GM18499 (cell line): ENCODE measurements around the gene GPC6.

Experiments used
- ATAC-seq: cut with Tn5 transposase; IDR thresholded peaks from one replicate; pipeline ENCODE4 v1.9.1; 2021; ENCODE audit warnings: moderate number of reproducible peaks; ENCODE audit not compliant: insufficient read depth, unreplicated experiment

The GPC6 gene

DNA sequence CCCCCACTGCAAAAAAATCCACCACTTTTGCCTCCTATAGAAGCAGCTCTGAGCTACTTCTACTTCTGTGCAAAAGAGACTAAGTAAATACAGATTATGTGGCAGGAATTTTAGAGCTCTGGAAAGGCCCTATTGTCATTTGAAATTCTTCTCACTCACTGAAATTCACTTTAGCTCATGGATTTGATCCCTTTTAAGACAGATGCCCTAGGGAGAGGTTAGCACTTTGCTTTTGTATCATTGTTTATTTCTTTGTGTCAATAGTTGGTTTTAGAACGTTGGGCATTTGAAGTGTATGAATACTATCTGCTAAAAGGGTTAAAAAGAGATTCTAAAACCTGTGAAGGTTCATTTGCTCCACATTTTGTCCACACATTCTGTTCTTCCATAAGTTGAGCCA lies 528.7 kb downstream of the GPC6 start:
- ATAC-seq, result no peak

DNA sequence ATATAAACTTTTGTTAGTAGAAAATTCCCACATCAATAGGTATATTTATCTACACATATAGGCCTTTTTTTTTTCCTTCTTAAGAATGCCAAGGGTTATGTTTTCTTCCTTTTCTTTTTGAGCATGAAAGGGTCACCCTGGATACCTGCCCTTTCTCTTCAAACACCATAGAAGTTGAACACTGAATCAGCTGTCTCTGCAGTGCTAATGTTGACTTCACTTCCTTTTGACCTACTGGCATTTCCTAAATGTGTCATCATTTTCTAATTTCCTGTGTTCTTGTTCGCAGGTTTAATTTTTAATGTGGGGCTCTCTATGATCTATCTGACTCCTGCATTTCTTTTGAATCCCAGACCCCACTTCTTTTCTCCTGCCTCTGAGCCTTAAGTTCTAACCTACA lies 532.0 kb downstream of the GPC6 start:
- no peak for ATAC-seq

DNA sequence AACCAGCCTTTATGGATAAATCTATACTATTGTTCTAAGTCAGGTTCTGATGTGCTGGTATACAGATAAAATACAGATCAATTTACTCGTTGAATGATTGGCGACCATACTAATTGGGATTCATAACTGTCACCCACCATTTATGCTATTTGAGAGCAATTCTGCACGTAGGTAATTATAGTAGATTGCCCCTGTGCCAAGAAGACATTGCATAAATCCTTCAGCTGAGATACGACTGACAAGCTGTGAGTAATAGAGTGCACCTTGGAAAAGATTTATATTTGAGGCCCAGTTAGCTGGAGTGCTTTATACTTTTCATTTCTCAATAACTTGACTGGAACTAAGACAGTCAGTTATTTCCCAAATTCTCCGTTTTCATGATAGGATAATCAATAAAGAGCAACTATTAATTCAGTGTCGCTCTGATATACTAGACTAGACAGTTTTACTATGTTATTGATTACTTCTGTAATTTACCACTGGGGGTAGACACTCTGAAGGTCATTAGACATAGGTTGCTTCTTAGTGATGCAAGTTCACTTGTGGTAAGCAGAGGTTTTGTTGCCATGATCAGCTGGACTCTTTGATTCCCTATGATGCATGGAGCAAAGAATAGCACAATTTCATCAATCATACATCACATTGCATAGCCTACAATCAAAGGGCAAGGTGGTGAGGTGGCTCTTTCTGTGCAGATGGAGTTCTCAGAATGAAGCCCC lies 536.3 kb downstream of the GPC6 start:
- no peak for ATAC-seq

DNA sequence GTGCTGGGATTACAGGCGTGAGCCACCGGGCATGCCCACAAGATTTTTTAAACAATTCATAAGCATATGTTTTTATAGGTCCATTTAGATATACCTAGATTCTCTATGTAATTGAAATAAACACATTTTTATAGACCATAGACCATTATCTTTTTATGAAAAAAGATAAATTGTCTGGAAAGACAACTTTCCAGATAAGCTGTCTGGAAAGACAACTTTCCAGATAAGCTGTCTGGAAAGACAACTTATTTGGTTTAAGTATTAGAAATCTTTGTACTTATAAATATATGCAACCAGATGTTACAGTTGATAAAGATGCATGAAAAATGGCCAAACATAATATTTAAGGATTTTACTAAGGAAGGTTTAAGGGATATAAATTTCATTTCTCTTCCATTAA lies 538.5 kb downstream of the GPC6 start:
- ATAC-seq, result no peak

DNA sequence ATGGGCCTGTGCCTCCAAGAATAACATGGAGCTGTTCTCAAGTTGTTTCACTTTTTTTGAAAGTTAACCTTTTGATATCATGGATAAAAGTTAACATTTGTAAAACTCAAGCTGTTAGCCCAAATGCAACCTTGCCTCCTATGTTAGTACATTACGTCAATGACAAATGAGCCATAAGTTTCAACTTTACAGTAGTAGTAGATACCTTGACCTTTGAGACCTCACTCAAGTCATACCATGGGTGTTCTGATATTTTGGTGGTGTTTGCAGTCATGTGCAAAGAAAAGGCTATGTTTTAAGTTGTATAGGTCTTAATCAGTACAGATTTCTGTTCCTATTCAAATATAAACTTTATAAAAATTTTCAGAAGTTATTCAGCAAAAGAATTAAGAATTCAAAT lies 539.2 kb downstream of the GPC6 start:
- ATAC-seq, result no peak

DNA sequence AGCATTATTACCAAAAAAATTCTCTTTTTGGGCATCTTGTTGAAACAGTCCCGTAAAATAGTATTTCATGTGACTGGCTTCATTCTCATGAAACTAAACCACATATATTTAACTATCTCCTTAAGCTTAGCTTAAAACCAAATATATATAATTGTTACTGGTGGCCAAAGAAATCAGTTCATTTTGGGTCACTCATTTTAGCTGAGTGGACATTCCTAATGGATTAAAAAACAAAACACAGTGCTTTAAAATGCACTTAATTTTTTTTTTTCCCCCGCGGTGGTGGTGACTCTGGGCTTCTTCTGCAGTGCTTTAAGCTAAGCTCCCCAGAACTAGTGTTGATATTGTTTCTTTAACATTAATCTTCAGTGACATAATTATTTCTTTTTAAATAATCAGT lies 540.1 kb downstream of the GPC6 start:
- ATAC-seq, result no peak

DNA sequence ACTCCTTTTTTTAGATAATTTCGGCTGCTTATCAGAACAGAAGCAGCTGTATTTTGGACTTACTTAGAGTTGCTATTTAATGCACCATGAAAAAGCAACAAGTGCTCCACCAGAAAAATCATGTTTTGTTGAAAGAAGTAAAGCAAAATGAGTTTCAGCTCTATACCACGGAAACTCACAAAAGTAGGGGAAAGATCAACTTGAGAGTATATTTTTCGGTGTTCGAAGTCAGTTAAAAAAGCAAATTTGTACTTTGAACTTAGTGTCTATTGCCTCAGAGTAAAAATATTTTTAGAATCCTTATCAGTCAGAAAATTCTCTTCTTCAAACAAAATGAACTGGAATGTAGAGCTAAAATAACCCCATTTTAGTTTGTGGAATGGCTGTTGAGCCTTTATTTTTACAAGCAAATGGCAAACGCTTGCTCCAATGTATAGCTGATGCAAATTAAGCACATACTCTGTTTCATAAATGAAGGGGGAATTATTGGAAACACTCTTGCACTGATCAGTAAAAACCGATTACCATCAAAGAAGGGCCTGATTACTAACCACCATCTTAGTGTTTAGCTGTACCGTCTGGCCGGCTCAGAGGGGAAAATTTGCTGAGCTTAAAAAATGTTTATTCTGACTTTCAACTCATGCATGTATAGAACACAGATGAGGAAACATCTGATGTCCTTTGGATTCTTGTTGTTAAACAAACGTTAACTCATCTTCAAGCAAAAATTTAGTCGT lies 540.7 kb downstream of the GPC6 start:
- ATAC-seq, result no peak

DNA sequence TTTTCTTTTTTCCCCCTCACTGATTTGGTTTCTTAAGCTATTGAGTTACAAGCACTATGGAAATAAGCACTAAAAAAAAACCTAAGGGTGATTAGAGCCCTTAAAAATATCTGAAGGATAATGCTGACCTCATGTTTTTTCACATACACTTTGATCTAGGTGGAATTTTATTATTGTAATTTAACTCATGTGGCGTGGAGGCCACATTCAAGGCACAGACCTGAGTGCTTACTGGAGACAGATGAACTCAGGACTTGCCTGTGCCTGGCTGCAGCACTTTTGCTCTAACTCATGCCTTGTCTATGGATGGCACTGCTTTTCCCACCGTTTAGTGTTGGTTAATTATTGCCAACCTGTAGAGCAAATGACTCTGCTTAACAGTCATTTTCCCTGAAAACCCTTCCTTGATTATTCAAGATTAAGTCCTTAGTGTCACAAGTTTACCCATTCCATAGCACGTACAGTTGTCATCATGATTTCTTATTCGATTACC lies 541.4 kb downstream of the GPC6 start:
- no peak for ATAC-seq

DNA sequence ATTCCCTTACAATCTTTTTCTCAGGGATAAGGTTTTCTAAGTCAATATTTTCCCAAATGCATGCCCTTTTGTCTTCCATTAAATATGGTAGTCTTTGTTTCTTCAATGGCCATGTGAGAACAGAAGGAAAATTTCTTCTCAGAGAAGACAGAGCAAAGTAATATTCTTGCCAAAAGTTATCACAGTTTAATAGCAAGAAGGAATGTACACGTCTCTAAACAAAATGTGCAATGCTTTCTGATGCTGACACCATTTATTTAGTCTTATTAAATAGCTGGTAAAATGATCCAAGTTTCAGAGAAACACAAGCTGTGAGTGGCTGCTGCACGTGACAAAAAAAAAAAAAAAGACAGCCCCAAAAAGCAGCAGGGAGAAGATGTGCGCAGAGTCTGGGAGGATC lies 542.5 kb downstream of the GPC6 start:
- no peak for ATAC-seq

DNA sequence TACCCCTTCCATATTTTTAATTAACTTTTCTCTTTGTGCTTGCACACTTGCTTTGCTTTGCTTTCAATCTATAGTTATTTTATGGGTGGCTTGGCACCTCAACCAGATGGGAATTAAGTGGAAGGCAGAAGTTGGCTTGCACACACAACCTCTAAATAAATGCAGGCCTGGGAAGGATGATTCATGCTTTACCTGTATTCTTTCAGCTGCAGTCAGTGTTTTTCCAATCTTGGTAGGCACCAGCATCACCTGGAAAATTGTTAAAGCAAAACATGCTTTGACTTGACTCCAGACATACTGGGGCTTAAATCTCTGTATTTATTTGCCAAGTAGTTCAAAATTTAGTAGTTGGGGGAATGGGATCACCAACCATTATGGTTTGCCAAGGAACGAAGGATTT lies 543.0 kb downstream of the GPC6 start:
- no peak for ATAC-seq

DNA sequence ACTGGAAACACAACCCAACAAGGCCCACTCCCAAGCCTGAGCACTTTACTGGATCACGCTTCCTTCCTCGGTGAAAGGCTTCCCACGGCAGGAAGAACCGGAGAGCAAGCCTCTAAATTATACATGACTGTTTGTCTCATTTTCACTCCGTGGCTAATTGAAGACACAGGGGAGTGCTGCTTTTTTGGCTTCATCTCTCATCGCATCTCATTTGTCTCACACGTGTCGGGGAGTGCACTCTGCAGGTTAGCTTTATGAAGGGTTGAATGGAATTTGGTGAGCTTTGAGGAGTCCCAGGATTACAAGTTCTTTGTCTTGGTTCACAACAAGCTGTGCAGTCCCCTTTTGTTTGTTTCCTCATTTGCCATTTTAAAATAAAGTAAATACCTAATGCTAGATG lies 544.6 kb downstream of the GPC6 start:
- no peak for ATAC-seq

DNA sequence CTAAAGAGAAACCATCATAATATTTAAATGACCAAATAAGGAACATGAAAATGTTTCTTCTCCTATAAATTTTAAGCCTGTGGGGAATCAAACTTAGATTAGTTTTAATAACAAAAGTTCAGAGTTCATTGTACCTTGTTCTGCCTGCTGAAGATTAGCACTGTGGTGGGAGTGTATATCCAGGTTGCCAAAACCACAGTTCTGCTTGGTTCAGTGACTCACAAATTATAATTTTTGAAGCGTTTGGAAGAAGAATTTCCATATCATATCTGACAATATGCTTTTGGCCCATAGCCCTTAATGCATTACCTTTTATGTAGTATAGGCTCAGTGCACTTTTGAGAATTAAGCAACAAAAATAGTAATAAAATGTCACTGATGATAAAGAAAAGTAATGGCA lies 545.2 kb downstream of the GPC6 start:
- ATAC-seq, result no peak

DNA sequence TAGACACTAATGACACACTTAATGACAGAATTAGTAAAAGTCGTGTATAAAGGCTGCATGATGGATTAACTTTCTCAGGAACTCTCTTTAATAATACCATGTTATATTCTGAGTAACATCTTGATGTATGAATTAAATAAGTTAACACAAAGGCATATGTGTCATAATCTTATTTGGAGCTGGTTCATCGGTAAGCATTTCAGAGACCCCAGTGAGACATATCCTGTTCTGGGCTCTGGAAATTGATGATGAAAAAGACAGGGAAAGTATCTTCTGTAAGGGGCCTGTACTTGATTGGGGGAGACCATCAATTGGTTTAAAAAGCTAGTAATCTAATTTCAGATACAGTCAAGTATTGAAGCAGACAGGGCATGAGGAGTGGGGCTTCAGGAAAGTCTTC lies 547.9 kb downstream of the GPC6 start:
- ATAC-seq, result no peak

DNA sequence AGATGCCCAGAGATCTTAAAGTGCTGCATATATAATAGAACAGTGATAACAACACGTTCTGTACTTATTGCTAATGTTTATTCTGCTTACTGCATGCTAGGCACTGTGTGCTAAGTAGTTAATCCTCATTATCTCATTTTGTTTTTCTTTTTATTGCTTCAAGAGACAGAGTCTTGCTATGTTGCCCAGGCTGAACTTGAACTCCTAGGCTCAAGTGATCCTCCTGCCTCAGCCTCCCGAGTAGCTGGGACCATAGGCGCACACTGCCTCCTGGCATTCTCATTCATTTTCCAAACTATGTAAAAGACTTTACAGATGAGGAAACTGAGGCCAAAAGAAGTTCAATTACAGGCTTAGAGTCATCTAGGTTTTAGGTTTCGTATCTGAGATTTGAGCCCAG lies 548.4 kb downstream of the GPC6 start:
- ATAC-seq, result no peak

DNA sequence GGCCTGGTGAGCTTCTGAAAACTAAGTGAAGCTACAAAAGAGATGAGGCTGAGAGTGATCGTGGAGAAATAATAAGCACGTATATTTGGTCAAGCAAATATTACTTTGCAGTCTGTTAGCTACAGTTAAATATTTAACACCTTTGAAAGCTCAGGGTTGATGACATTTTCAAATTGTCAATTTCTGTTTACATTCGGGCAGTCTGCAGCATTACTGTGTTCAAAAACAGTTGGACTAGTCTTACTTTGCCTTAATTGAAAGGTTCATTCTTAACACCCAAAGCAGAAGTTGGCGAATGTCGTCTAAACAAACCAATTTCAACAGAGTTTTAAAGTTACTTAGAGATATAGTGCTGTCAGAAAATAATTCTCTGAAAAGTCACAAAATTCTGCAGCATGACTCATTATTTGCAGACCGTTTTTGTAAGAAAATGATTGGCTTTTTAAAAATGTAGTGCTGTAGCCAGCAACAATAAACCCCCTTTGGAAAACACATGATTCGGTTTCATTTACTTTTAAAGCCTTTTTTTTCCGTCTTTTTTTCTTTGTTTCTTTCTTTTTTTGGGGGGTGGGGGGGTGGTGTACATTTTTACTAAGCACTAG lies 549.0 kb downstream of the GPC6 start:
- ATAC-seq, result no peak

DNA sequence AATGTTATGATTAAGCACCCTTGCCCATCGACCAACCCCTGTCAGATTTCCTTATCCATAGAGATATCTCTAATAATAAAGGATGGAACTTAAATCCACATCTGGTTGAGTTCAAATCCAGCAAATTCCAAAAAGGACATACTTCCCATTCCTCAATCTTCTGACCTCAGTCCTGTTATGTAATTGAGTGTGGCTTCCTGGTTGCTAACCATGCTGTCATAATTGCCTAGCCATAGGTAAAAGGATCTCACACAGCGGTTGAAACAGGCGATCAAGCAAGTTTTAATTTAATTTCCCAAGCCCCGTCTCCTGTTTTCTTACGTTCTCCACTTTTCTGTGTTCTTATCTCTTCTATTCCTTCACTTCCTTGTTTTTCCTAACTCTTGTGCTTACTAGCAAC lies 550.3 kb downstream of the GPC6 start:
- ATAC-seq, result no peak

DNA sequence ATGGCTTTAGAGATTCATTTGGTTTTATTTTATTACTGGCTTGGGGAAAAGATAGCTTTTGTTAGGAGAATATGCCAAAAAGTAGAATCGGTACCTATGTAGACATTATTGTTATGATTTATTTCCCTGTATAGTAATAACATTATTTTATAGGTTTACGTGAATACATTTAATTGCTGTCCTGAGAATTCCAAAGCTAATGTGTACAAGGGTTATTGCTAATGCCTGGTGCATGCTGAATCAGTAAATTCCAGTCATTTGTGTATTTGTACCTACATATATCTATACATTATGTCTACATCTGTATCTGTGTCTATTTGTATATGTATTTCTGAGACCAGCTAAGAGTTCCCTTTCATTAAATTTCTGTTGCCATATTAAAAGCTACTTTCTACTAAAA lies 550.9 kb downstream of the GPC6 start:
- ATAC-seq, result no peak

DNA sequence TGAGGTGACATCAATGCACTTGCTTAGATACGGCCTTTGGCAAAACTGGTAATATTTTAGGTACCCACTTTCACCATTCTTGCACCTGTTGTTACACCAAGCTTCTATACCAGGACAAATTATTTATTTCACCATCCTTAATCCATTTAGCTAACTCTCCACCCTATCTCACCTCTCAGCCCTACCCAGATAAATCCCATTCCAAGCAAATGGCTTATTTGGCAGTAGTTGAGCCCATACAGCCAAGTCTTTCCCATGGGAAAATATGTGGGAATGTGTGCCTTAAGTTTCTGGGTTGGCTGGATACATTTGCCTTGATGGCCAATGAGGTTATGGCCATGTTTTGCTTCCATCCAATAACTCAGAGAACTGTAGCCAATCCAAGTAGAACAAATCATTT lies 551.9 kb downstream of the GPC6 start:
- no peak for ATAC-seq

DNA sequence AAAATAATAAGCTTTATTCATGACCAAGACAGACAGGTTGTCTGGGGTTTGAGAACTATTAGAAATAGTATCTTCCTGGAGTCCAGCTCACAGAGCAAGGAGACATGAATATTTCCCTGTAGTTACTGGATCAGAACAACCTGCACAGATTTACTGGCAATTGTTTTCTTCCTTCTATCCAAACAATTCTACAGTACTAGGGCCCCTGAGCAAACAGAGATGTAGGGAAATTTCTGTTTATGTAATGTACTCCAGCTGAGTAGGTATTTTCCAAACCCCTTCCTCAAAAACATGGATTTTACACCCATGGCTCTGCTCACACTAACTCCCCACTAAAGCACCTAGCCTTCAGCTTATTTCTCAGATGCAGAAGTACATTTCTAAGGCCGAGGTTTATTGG lies 557.6 kb downstream of the GPC6 start:
- no peak for ATAC-seq

DNA sequence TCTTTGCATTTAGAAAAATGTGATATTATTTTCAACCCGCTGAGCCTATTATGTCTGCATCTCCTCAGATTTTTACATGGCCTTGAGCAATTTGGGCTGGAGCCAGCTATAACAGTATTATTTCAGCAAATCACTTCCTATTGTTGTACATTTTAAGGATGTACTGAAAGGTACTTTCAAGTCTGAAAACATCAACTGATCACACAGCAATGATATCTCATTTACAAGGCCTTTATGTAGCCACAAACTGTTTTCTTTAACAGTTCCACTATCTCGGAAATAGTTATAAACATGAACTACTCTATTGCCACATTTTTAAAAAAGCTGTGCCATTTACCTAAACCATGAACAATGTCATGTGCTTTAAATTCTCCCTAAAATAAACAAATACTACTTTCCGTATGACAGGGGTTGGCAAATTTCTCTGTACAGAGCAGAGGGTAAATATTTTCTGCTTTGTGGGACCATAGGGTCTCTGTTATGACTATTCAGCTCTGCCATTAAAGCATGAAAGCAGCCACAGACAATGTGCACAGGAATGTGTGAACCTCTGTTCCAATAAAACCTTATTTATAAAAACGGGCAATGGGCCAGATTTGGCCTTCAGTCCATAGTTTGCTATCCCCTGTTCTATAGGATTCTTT lies 560.4 kb downstream of the GPC6 start:
- ATAC-seq, result no peak

DNA sequence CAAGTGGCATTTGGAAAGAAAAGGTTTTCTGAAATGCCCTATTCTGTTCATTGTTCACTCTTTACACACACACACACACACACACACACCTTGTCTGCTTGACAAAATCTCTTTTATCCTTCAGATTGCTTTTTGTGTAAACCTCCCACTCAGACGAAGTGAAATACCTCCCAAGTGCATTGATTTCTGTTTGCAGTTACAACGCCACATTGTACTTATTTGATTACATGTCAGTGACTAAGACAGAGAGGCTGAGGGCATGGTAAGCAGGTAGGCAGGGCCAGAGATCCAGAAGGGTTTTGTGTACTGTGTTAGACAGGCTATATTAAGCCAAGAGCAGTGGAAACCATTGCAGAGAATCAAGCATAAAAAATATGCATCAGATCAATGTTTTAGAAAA lies 561.8 kb downstream of the GPC6 start:
- ATAC-seq, result no peak
